Stimulated activated CD4-positive, alpha-beta T cell treated with anti-CD3 and anti-CD28 coated beads, Interleukin-1b, Interleukin-23, amount 100 ng/mL, for 4 hours (primary cell): Measurements from ENCODE around the gene FADS3.

ENCODE experiments used
- DNase-seq, 2 donors: peaks; one replicate each; pipeline ENCODE4 v3.0.0-alpha.2; 2020; ENCODE audit warnings: low read depth in 2 of 2

FADS3 gene

DNA sequence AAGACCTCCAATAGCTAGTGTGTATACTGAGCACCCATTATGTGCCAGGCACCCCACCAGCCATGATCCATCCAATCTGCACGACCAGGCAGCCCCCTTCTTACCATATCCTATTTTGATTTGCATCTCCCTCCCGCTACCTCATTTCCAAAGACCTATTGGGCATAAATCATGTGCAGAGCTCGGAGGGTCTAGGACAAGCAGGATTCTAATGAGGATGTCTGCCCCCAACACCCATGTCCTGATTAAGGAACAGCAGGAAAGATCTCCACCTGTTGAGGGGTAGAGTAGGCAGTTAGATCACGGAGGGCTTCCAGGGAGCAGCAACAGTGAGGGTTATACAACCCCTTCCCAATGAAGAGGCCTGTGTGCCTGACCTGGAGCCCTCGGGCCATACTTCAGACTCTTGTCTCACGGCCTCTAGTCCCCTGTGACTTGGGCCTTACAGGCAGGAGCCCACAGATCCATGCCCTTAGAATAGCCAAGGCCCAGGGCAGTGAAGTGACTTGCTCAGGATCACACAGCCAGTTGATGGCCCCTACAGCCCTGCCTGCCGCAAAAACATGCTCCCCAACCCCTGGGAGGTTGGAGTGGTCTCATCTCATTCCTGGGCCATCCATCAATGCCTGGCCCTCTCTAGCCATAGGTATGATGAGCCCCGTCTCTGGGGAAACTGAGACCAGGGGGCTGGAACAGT, 22.5 kb upstream of the FADS3 start:
- DNase-seq: no peak

DNA sequence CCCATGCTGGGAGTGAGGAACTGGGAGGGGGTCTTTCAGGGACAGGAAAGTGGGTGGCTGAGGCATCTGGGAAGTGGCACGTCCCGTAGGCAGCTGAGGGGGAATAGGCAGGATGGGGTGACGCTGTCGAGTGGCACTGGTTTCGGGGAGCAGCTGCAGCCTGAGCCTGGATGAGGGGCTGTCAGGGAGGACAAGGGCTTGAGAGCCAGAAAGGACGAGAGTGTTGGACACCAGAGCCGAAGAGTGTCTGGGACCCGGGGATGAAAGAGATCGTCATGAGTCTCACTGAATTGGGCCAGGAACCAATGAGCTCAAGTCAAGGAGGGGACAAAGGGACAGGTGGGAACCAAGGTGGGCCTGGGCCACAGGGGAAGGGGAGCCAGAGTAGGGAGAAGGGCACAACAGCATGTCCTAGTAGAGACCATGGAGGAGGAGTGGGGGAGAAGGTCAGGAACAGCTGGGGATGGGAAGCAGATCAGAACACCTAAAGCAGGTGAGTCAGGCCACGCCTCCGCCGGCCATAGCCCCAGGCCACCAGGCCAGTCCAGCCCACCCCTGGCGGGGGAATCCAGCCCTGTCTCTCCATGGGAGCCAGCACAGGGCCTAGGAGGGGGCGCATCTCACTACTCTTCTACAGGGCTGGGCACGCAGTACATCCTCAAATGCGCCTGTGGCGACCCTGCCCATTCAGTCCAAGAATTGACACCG, 21.8 kb upstream of the FADS3 start:
- no peak for DNase-seq

DNA sequence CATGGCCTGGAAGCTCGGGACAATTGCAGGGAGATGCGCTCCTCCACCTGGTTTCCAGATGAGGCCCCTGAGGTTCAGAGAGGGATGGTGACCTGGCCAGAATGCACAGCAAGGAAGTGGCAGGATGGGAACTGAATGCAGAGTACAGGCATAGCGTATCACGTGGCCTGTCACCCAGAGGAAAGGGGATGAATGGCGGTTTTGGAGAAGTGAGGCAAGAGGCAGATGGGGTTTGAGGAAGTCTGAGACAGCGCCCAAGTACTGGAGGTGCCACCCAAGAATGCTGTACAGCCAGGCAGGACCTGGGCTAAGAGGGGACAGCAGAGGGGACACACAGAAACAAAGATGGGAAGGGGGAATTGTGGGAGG, 21.2 kb upstream of the FADS3 start:
- no peak for DNase-seq

DNA sequence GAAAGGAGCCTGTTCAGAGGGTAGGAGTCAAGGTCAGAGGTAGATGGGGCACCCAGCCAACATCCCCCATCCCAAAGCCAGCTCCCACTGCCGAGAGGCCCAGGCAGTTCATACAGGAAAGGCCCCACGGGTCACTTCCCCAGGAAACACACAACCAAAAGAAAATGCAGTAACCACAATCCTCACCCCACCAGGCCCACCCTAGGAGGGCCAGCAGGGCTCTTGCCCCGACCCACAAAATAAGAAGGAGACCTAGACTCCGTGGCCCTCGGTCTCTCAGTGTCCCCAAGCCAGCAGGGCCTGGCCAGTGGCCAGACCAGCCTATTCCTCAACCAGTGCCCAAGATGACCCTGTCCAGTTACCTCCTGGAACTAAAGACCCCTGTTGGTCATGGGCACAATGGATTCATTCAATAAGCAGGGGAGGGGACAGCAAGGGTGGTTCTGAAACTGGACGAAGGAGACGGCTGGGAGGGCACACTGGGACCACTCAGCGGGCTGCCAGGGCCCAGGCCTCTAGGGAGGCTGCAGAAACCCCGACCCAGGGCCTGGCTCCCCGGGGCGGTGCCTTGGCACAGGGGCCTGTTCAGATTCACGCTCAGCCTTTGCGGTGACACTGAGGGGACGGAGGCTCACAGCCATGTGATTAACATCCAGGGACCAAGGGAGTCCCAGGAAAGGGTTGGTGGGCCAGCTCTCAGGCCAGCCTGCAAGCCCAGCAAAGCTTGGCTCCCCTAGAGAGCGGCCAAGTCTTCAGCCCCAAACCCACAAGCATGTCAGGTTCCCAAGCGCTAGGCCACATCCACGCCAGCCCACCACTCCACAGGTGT, 20.6 kb upstream of the FADS3 start:
- no peak for DNase-seq

DNA sequence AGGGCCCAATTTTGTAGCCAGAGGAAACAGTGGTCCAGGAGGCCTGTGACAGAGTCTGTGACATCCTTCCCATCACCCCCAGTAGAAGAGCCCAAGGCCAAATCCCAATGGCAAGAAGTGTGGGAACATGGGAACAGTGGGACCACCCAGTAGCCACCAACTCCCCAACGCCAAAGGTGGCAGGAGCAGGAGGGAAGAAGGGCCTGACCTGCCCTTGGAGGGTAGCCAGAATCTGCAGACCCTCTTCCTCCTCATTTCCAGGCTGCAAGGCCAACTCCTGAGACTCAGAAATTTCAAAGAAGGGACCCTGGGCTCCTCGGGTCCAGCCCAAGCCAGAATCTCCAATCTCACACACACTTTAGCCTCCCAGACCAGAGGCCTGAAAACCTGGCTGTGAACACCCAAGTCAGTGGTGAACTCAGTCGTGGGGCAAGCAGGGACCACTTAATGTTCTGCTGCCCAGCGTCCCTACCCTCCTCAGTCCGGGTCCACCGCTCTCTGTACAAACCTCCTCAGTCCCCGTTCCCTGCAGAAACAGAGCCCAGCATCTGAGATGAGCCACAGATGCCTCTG, 19.9 kb upstream of the FADS3 start:
- no peak for DNase-seq

DNA sequence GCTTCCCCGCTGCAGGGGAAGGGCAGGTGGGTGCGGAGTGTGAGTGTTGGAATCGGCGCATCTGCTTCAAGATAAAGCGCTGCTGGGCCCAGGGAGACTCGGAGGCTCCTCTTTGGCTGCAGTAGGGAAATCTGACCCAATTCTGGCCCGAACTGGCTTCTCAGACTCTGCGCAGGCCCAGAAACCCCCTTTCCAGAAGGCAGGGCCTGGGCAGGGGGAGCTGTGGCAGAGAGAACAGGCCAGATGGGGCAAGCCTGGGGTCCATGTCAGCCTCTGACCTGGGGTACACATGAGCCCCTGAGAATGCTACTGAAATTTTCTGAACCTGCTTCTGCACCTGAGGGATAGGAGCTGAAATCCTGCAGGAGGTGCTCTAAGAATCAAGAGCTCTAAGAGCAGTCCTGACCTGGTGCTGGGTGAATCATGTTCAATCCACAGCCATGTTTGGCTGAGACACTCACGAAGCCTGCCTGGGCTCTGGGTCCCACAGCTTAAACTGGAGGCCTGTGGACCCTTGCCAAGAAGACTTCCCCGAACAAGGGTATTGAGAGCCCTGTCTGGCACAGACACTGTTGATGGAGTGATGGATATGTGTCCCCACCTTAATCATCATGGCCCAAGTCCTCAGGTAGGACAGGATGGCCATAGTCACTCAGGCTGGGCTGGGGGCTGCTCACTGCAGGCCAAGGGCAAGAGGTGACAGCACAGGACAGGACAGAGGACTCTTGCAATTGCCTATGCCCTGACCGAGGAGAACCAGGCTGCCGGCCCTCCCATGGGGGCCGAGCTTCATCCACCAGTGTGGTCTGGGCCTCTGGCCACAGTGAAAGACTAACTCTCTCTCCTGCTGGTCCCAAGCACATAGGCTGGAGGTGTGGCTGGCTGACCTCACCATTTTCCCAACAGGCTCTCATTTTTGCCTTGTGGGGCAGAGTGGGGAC, 19.1 kb upstream of the FADS3 start:
- no peak for DNase-seq

DNA sequence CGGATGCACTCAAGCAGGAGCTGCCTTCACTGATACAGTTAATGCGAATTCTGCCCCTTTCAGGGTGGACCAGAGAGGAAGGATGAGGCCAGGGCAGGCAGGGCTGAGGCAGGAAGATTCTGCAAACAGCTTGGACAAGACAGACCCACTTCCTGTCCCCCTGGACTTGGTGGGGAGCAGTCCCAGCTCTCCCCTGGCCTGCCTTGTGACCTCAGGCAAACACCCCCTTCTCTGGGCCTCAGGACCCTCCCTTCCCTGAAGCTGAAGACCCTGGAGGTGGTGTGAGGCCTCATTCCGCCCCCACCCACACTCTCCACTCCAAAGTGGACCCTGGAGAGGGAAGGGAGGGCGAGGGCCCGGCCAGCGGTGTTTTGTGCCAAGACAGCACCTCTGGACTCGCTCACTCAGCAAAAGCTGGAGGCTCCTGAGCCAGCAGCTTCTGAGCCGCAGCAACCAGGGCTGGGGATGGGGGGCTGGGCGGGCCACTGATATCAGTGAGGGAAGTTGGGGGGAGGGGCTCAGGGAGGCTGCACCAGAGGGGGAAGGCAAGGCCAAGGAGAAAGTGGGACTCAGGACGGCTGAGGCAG, 17.5 kb upstream of the FADS3 start:
- no peak for DNase-seq

DNA sequence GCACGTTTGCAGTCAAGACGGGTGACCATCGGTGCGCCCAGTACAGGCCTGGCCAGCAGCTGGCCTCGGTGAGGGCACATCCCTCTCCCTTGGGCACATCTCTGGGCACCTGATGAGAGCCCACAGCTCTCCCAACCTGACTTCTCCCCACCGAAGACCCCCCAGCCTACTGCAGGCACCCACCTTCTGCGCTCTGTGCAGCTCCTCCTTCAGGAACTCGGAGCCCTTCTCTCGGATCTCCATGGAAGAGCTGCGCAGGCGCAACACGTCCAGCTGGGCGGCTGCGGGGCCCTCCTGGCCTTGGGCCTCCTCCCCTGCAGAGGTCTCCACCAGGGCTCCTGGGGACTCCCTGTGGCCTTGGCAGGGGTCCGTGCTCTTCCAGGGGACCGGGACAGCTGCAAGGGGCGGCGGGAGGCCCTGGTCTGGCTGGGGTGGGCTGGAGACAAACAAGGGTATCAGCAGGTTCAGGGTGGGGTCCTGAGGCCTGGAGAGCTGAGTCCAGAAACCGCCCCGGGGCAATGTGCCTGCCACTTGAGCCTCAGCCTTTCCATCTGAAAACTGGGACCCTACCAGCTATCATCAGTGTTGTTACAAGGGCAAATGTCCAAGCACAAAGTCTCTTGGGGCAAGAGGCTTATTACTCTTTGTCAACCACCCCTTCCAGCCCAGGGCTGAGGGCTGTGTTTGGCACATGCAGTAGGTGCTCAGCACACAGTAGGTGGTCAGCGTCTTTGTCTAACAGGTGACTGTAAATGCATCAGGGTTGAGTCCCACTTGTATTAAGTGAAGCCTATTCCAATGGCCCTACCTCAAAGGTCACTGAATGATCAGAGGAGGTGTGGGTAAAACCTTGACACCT, 16.8 kb upstream of the FADS3 start:
- no peak for DNase-seq

DNA sequence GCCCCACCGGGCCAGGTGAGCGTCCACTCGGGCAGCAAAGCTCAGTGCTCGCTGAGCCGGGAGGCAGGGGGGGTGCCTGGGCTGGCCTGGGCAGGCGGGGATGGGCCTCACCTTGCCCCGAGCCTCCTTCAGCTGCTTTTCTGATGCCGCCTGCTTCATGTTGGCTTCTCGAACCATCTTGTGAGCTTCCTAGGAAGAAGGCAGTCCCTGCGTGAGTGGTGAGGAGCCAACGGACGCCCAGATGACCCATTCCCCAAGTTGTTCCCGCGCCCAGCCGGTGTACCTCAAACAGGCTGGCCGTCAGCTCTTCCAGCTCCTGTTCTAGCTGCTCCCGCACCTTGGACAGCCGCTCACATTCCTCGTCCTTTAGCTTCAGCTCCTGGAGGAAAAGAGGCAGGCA, 15.9 kb upstream of the FADS3 start:
- no peak for DNase-seq

DNA sequence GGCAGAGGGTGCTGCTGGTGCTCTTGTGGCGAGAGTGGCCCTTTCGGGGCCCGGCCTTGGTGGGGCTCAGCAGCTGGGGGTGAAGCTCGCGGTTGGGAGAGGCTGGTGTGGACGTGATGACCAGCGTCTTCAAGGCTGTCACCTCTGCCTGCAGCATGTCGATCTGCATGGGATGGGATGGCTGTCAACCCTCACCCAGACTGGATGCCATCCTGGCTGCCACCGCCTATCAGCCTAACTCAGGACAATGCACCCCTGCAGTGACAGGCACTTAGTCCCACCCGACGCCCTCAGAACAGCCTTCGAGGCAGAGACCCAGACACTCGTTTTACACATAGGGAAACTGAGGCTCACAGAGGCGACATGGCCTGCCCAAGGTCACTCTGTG, 15.2 kb upstream of the FADS3 start:
- no peak for DNase-seq

DNA sequence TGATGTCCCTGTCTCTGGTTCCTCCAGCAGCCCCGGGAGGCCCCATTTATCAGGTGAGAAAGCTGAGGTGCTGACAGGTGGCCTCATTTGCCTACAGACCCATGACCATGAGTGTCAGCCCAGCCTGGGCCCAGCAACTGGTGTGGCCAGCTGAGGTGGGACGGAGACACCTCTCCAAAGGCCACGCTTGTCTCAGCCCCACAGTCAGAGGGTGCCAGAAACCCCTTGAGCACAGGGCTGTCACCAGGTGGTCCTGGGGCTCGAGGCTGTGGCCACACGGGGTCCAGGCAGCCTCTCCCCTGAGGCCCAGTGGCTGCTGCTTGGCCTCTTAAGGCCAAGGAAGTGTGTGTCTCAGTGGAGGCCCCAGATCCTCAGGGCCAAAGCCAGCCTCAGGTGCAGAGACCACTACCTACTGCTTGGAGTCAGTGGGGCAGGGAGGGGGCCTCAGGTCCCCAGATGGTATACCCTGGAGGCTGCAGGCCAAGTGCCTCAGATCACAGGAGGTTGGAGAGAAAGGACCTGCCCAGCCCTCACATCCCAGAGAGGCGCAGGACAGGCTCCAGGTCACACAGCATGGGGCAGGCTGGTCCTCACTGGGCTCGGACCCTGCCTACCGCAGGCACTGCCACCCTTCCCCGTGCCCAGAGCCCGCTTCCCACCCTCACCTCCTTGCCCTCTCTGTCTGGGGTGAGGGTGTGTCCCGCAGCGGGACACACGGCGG, 14.6 kb upstream of the FADS3 start:
- DNase-seq: no peak

DNA sequence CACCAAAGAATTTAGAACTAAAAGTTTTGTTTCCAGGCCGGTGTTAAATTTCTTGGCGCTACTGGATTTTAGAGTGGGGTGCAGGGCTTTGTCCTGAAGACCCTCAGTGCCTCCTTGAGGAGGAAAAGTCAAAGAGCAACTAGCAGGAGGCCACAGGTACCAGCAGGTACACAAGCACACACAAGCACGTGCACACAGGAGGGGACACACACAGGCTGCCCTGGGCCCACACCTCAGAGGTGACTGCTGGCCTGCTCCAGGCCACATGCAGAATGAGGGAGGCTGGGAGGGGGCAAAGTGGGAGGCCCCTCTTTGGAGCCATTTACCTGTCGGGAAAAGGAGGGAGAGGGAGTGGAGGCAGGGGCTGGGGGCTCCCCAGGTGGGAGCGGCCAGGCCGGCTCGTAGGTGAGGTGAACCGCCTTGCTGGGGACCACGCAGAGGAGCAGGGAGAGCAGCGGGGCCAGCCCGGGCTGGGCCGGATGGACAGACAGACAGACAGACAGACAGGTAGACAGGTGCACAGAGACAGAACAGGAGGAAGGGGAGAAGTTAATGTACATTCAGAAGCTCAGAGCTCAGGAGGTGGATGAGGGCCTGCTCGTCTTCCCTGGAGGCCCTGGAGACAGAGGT, 13.8 kb upstream of the FADS3 start:
- no peak for DNase-seq

DNA sequence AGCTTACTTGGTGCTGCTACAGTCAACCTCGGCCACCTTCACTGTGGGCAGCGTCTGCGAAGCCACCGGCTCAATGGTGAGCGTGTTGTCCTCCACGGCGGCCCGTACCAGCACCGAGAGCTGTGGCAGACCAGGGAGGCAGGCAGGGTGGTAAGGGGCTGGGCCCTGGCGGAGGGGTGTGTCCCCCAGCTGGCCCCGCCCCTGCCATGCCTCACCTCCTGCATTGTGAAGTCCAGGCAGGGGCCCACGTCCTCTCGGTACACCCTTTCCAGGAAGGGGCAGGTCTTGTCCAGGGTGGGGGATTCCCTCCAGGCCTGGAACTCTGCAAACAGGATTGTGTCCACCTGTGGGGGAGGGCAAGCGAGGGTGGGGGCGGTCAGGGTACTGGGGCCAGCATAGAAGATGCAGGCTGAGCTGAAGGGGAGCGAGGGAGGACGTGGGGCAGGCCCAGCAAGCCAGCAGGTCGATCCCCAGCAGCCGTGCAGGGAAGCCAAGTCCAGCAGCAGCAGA, 13.2 kb upstream of the FADS3 start:
- no peak for DNase-seq

DNA sequence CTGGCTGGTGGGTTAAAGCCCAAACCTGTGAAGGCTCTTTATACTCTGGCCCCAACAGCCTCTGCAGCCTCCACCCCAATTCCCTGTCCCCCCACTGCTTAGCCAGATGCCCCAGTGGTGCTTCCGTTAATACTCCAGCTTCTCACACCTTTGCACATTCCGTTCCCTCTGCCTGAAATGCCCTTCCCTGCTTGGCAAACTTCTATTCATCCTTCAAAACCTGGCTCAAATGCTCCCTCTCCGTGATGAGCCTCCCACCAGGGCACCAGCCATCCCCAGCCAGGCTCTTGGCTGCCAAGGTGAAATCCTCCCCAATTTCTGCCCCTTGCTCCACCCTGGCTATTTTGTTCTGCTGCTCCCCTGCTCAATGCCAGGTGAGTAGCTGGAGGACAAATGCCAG, 12.5 kb upstream of the FADS3 start:
- DNase-seq: no peak

DNA sequence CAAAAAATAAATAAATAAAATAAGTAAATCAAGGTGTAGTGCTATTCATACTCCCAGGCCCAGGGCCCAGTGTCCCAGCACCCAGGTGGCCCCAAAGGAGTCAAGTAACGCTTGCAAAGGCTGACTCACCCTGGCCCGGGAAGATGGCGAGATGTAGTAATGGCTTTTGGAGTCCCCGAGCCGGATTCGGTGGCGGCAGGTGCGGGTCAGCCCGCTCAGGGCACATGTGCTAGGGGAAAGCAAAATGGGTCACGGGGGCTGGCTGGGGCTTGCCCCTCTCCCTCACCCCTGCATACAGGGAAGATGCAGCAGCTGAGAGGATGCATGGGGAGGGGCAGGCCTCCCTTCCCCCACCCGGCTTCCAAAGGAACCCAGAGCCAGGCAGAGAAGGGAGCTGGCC, 11.0 kb upstream of the FADS3 start:
- DNase-seq: no peak

DNA sequence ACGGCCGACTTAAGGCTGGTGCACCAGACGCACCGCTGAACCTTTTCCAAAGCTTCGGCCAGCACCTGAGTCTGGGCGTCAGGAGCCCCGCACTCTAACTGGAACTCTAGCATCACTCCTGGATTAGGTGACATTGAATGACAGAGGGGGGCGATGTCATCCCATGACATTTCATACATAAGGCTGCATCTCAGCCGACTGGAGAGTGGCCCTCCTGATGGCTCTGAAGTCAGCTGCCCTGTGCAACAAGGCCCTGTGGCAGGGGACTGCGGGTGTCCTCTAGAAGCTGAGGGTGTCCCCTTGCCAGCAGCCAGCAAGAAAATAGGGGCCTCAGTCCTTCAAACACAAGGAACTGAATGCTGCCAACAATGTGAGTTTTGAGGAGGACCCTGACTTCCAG, 10.1 kb upstream of the FADS3 start:
- no peak for DNase-seq

DNA sequence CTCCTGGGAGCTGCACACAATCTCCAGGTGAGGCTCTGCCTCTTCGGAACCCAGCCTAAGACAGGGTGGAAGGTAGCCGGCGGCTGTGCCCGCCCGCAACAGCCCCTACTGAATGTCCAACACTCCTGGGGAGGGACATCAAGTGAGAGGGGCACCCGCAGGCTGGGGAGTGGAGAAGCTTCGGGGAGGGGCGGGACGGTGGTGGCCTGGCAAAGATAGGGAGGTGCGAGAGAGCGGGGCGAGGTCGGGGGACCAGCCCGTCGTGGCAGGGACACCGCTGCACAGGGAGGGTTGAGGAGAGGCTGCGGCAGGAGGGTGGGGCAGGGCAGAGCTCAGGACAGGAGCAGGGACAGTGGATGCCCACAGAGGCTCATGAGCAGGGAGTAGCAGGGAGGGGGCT, 8.9 kb upstream of the FADS3 start:
- no peak for DNase-seq

DNA sequence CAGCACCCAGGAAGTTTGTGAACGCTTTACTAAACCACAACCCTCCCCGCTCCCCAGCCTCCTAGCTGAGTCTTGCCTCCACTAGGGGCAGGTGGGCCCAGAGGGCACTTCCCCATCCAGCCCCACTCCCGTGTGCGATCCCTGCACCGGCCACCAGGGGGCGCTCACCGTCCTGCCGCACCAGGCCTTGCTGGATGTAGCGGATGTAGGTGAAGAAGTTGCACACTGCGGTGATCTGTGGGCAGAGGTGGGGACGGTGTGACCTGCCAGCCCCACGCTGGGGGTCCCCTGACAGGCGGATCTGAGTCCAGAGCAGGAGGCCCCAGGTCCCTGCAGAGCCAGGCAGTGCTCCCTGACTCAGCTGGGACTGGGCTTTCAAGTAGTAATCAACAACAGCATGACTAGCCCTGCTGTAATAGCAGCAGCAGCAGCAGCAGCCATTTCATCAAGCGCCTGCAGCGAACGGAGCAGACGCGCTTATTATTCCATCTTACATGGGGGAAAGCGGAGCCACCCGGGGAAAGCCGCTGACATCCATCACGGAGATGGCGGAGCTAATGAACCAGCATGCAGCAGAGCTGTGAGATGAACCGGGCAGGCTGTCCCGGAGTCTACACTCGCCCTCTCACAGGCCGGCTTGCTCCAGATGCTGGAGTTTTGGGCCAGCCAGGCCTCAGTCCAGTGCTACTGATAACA, 7.9 kb upstream of the FADS3 start:
- peak; percentile 92 to 93 for DNase-seq
